ENCODE results near the gene FAM193B.
A peak's percentile ranks its signal among the peaks of the same experiment; 100 is the strongest.

FAM193B gene

DNA sequence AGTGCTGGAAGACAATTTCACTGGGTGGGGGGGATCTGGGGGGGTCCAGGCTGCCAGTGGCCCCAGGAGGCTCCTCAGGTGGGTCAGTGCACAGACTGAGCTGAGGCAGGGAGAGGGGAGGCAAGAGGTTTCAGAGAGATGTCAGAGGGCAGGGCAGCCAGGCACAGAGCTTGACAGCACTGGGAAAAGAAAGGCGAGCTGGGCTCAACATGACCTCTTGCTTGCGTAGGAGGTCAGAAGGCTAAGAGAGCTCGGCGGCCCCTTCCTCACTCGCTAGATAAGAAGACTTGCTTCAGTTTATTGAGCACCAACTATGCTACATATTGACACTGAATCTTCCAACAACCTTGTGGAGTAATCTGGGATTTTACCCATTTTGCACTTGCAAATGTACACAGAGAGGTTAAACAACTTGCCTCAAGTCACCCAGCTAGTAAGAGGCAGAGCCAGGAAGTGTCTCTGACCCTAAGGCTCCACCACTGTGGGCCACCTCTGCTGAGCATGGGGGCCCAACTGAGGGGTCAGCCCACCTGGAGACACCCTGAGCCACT, 60.5 kb downstream of the FAM193B start:
- TF ChIP-seq, protein P1, sequence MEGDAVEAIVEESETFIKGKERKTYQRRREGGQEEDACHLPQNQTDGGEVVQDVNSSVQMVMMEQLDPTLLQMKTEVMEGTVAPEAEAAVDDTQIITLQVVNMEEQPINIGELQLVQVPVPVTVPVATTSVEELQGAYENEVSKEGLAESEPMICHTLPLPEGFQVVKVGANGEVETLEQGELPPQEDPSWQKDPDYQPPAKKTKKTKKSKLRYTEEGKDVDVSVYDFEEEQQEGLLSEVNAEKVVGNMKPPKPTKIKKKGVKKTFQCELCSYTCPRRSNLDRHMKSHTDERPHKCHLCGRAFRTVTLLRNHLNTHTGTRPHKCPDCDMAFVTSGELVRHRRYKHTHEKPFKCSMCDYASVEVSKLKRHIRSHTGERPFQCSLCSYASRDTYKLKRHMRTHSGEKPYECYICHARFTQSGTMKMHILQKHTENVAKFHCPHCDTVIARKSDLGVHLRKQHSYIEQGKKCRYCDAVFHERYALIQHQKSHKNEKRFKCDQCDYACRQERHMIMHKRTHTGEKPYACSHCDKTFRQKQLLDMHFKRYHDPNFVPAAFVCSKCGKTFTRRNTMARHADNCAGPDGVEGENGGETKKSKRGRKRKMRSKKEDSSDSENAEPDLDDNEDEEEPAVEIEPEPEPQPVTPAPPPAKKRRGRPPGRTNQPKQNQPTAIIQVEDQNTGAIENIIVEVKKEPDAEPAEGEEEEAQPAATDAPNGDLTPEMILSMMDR (IDR thresholded peaks at IDR 0.05; ENCODE audit: extremely low read depth, missing control alignments) = no peak
- no peak for DNase-seq (ENCODE audit: low spot score)

DNA sequence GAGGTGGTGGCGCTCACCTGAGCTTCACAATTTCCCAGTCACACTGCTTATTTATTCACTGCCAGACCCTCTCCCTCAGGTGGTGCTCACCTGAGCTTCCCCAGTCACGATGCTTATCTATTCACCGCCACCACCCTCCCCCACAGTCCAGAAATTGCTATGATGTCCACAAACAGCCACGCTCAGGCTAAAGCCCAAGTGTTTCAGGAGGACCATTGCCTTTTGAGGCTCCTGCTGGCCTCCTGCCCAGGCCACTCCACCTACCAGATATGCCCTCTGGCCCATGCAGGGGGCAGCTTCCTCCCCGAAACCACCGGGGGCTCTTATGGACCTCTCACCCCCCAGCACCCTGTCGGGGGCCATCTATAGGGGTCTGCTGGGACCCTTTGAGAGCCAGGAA, 61.5 kb downstream of the FAM193B start:
- no peak for DNase-seq (ENCODE audit: low spot score)
- TF ChIP-seq, protein P1 (IDR thresholded peaks at IDR 0.05; ENCODE audit: extremely low read depth, missing control alignments) = no peak

DNA sequence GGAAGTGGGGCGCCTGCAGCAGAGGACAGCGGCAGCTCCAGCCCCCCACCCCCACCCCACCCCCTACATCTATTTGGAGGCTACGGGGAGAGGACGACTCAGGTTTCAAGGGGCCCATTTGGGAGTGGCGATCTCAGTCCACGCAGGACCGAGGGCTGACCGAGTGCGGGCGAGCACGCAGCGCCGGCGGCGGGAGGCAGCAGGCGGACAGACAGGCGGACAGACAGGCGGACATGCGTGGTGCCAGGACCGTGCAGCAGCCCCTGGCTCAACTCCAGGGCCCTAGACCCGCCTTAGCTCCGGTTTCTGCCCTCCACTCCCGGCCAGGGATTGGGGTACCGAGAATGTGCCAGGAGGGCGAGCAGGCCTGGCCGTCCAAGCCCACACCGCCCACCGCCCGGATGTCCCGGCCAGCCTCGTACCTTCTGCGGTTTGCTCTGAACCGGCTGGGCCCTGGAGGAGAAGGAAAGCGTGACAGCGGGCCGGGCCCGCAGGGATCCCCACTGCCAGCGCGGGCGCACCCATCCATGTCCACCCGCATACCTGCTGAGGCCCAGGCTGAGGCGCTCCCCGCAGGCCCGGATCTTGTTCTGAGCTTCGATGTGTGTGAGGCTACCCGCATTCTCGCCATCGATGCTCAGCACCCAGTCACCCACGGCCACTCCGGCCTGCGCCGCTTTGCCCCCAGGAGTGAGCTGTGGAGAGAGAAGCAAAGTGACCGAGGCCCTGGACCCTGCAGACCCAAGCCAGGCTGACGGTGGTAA, 62.2 kb downstream of the FAM193B start:
- TF ChIP-seq, protein P1 (IDR thresholded peaks at IDR 0.05; ENCODE audit: extremely low read depth, missing control alignments) = no peak
- DNase-seq (ENCODE audit: low spot score) = no peak

DNA sequence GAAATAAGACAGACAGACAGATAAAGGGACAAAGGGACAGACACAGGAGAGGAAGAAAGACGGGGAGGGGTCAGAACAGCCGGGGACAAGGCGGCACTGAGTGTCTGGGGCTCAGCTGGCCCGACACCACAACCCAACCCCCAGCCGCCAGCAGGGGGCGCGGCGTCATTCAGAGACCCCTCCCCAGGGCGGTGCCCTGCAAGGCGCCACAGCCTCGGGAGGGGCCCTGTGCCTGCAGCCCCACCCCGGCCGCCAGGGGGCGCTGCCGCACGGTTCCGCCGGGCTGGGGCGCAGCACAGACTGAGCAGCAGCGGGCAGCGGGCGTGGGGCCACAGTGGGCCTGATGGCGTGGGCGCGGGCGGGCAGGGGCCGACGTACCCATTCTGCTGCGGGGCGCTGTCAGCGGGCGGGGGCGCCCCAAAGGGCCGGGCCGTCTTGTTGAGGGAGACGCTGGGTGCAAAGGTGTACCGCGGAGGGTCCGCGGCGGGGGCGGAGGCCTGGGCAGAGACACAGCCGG, 62.9 kb downstream of the FAM193B start:
- peak; percentile 83 for DNase-seq (ENCODE audit: low spot score)
- TF ChIP-seq, protein P1 (IDR thresholded peaks at IDR 0.05; ENCODE audit: extremely low read depth, missing control alignments) = peak; percentile 80

DNA sequence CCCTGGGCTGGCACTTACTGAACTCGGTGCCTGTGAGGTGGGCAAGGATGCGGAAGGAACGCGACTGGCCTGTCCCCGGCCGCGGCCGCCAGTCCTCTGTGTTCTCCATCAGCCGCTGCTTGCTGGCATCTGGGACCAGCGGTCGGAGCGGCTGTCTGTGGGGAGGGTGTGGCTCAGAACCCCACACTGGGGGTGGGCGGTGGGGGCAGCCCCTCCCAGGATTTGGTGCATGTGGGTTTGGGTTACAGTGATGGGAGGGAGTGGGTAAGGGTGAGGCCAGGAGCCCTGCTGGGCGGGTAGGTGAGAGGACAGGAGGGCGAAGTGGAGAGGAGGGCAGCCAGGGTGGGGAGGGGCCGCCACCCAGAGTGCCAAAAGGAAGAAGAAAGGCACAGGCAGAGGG, 63.4 kb downstream of the FAM193B start:
- no peak for DNase-seq (ENCODE audit: low spot score)
- TF ChIP-seq, protein P1 (IDR thresholded peaks at IDR 0.05; ENCODE audit: extremely low read depth, missing control alignments) = no peak

DNA sequence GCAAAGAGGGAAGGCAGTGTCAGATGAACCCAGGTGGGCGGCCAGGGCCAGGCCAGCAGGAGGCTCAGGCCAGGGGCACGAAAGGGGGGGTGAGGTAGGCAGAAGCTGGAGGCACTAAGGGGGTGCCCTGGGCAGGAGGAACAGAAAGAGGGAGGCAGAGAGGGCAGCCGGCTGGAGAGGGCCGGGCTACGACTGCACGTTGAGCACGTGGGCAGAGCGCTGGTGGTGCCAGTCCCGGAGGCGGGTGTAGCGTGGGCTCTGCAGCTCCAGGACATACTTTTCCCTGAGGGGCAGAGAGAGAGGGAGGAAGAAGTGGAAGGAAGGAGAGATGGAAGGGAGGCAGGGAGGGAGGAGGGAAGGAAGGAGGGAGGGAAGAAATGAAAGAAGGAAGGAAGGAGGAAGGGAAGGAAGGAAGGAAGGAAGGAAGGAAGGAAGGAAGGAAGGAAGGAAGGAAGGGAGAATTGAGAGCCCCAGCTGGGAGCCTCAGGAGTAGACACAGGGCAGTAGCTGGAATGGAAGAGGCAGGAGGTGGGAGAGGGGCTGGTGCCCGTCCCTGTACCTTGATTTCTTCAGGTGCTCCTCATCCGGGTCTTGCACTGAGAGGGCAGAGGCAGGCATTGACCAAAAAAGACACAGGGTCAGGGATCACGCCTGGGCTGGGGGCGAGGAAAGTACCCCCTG, 63.9 kb downstream of the FAM193B start:
- TF ChIP-seq, protein P1 (IDR thresholded peaks at IDR 0.05; ENCODE audit: extremely low read depth, missing control alignments) = no peak
- no peak for DNase-seq (ENCODE audit: low spot score)
